Smooth muscle cell of bladder (primary cell): Measurements from ENCODE around the gene RGS14. TPM values are rescaled to one million over a fixed set of nuclear protein-coding genes. Genes with fewer than 3 reads are reported as not detected.

Source experiments
- total RNA-seq: library from RNA; depleted of rRNA; stranded (reverse); fragments of >200 nt; gene quantifications from 2 replicates; pipeline ENCODE4 v1.2.3, GENCODE V29; 2014

Gene RGS14
- total RNA-seq, result 4.0 and 5.0 TPM in 2 replicates

GRCh38 chr5:177357459-177358351 is at the start of gene RGS14:
TSS of gene RGS14 (plus strand) at chr5:177357924. CDS start at chr5:177358025, 101 bp downstream.

GRCh38 chr5:177311723-177312648 is 45.7 kb upstream of the RGS14 start, which contains the start of gene MXD3:
TSS of gene MXD3 (minus strand) at chr5:177311898. CDS start at chr5:177311830, 68 bp downstream.

DNA sequence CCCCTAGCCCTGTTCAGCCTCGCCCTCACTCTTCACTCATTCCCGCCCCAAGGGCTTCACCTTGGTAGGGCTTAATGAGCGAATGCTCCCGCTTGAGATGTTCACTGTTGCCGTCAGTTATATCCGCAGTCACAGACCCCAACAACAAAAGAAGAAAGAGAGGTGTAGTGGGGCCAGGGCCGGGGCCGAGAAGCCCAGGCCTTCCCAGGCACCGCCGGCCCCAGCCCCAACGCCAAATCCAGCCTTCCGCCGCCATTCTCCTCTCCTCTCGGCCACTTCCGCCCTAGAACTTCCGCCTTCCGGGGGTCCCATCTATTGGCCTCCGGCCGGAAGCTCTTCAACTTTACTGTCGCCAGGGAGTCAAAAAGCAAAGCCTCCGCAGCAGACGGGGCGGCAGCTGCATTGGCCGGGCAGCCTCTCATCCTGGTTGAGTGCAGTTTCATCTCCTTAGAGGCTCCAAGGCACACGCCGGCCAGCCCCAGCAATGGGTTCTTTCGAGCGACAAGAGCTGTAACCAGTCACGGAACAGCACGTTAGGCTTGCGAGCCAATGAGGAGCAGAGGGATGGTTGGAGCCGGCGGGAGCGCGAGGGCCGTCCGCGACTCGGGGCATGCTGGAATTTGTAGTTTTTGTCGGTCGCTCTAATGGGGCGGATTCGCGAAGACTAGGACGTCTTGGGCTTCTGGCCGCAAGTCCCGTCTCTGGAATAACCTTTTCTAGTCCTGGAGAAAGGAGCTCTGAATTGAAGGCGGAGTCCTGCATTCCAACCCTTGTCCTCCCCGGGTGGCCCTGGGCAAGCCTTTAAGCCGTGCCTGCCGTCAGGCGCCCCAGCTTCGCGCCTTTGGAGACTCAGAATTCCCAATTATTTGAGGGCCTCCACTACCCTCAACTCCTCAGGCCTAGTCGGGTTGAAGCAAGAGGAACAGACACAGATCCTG is 6.1 kb upstream of the RGS14 start, which contains the start of gene LMAN2:
TSS of gene LMAN2 (minus strand) at position 277 of the 938 bp plus-strand sequence. CDS start at position 256, 21 bp downstream.

GRCh38 chr5:177384134-177384533 is 26.4 kb downstream of the RGS14 start, which contains the start of gene SLC34A1:
TSS of gene SLC34A1 (plus strand) at chr5:177384434. CDS start at chr5:177385742, 1,308 bp downstream.

DNA sequence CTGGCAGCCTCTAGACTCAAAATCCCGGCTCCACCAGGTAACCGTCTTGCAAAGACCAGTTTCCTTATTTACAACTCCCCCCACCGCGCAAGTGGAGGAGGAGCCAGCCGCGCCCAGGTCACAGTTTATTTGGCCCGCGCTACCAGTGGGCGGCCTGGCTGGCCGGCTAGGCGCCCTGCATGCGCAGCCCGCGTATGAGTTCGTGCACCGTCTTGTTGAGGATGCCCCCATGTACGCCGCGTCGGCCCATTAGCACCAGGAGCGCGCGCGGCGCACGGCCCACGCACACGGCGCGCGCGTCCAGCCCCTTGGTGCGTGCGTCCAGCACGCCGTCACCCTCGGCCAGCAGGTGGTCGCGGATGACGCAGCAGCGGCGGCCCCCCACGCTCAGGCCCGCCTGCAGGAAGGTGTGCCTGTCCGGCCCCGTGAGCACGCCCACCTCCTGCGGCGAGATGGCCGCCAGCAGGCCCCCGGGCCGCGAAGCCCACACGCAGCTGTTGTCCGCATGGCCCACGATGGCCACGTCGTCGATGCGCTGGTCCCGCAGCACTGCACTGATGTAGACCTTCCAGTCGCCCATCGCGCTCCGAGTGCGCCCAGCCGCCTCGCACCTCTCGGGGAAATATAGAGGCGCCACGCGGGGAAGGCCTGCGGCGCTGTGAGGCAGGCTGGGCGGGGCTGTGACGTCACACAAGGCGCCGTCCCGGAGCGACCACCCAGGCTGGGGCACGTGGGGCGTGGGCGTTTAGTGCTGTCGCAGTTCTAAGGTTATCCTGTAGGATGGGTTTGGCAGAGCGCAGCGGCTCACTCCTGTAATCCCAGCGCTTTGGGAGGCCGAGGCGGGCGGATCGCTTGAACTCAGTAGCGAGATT is 42.5 kb downstream of the RGS14 start, which contains the start of gene PFN3:
TSS of gene PFN3 (minus strand) at position 665 of the 872 bp plus-strand sequence. CDS start at position 580, 85 bp downstream.

GRCh38 chr5:177409043-177409801 is 51.5 kb downstream of the RGS14 start, which contains the start of gene F12:
TSS of gene F12 (minus strand) at chr5:177409564. CDS start at chr5:177409527, 37 bp downstream.

Other genes with a start within 250 kb of the RGS14 start
- gene NSD1, start 224.2 kb upstream of the RGS14 start, total RNA-seq, result 31.0 and 37.5 TPM in 2 replicates
- gene RAB24, start 54.2 kb upstream of the RGS14 start, total RNA-seq, result 25.7 and 28.5 TPM in 2 replicates
- 86.3 and 92.4 TPM in 2 replicates for gene PRELID1, start 54.1 kb upstream of the RGS14 start, total RNA-seq
- gene MXD3, start 46.0 kb upstream of the RGS14 start, total RNA-seq, result 0.65 and 1.3 TPM in 2 replicates
- 488 and 547 TPM in 2 replicates for gene LMAN2, start 6.3 kb upstream of the RGS14 start, total RNA-seq
- not detected in 2 replicates for gene SLC34A1, start 26.5 kb downstream of the RGS14 start, total RNA-seq
- not detected in 2 replicates for gene PFN3, start 42.7 kb downstream of the RGS14 start, total RNA-seq
- 0.18 and 0.28 TPM in 2 replicates for gene F12, start 51.6 kb downstream of the RGS14 start, total RNA-seq
- 17.5 and 23.2 TPM in 2 replicates for gene GRK6, start 68.8 kb downstream of the RGS14 start, total RNA-seq
- 2.7 and 3.0 TPM in 2 replicates for gene PRR7, start 88.9 kb downstream of the RGS14 start, total RNA-seq
- gene DBN1, start 115.7 kb downstream of the RGS14 start, total RNA-seq, result 130 and 139 TPM in 2 replicates
- gene PDLIM7, start 139.7 kb downstream of the RGS14 start, total RNA-seq, result 72.1 and 84.4 TPM in 2 replicates
- gene DOK3, start 151.9 kb downstream of the RGS14 start, total RNA-seq, result 1.7 and 2.3 TPM in 2 replicates
- 88.7 and 149 TPM in 2 replicates for gene DDX41, start 159.0 kb downstream of the RGS14 start, total RNA-seq
- gene FAM193B, start 196.6 kb downstream of the RGS14 start, total RNA-seq, result 12.2 and 14.1 TPM in 2 replicates
- 192 and 233 TPM in 2 replicates for gene TMED9, start 234.3 kb downstream of the RGS14 start, total RNA-seq
- gene B4GALT7, start 242.2 kb downstream of the RGS14 start, total RNA-seq, result 36.3 and 43.5 TPM in 2 replicates